IPS-20b (cell line): ENCODE data around the gene ELL2.

ENCODE experiments used
- H3K27ac ChIP-seq: one replicate; pipeline ENCODE4 v1.5.1; 2013; ENCODE audit warnings: low read length
- H3K27me3 ChIP-seq: 2 replicates; pipeline ENCODE4 v1.6.1; 2013; ENCODE audit warnings: mild to moderate bottlenecking, low read length, inconsistent platforms; ENCODE audit not compliant: insufficient read depth
- H3K36me3 ChIP-seq: 2 replicates; pipeline ENCODE4 v1.6.1; 2013; ENCODE audit warnings: low read depth, mild to moderate bottlenecking, inconsistent platforms, low read length, moderate library complexity; ENCODE audit not compliant: insufficient read depth
- H3K4me1 ChIP-seq: 2 replicates; pipeline ENCODE4 v1.6.1; 2013; ENCODE audit warnings: mild to moderate bottlenecking, control low read depth, inconsistent platforms, low read length, moderate library complexity; ENCODE audit not compliant: insufficient read depth
- H3K4me3 ChIP-seq: 2 replicates; pipeline ENCODE4 v1.5.1; 2013; ENCODE audit warnings: mild to moderate bottlenecking, low read length, inconsistent platforms
- H3K9ac ChIP-seq: 2 replicates; pipeline ENCODE4 v1.6.1; 2013; ENCODE audit warnings: low read depth, mild to moderate bottlenecking, inconsistent platforms, low read length, moderate library complexity
- H3K9me3 ChIP-seq: 2 replicates; pipeline ENCODE4 v1.6.1; 2013; ENCODE audit warnings: mild to moderate bottlenecking, low read depth, low read length, inconsistent platforms; ENCODE audit not compliant: insufficient read depth

The ELL2 gene

GRCh38 chr5:95925378-95925744, 36.3 kb downstream of the ELL2 start:
- no peaks in the 10 kb centered on the region for H3K27me3 ChIP-seq
- H3K4me1 ChIP-seq = peaks cover 2% of the 10 kb centered on the region; the same call in 1 of the 2 replicates
- no peak overlapping the region for H3K9ac ChIP-seq
- no peaks in the 10 kb centered on the region for H3K36me3 ChIP-seq
- H3K4me3 ChIP-seq = no peak overlapping the region
- H3K27ac ChIP-seq = no peak overlapping the region
- H3K9me3 ChIP-seq = no peaks in the 10 kb centered on the region

- Histone ChIP-seq H3K9ac (no peak overlapping the region), H3K9me3 (no peaks in the 10 kb centered on the region), H3K27ac (no peak overlapping the region), H3K4me3 (no peak overlapping the region), H3K27me3 (no peaks in the 10 kb centered on the region), H3K4me1 (peaks cover 1% of the 10 kb centered on the region; the same call in 1 of the 2 replicates), H3K36me3 (no peaks in the 10 kb centered on the region)
Measured at GRCh38 chr5:95924720-95925377, 36.8 kb downstream of the ELL2 start.

- Histone ChIP-seq H3K27ac (no peak overlapping the region), H3K4me3 (no peak overlapping the region), H3K36me3 (no peaks in the 10 kb centered on the region), H3K9ac (no peak overlapping the region), H3K4me1 (no peaks in the 10 kb centered on the region), H3K27me3 (no peaks in the 10 kb centered on the region), H3K9me3 (no peaks in the 10 kb centered on the region)
Measured at GRCh38 chr5:95923918-95924544, 37.6 kb downstream of the ELL2 start.

GRCh38 chr5:95922798-95923197, 38.9 kb downstream of the ELL2 start:
- no peak overlapping the region for H3K4me3 ChIP-seq
- no peak overlapping the region for H3K9ac ChIP-seq
- no peak overlapping the region for H3K27ac ChIP-seq
- H3K4me1 ChIP-seq = no peaks in the 10 kb centered on the region
- no peaks in the 10 kb centered on the region for H3K27me3 ChIP-seq
- no peaks in the 10 kb centered on the region for H3K36me3 ChIP-seq
- H3K9me3 ChIP-seq = no peaks in the 10 kb centered on the region

- H3K36me3 ChIP-seq = no peaks in the 10 kb centered on the region
- H3K4me1 ChIP-seq = peaks cover 8% of the 10 kb centered on the region
- no peak overlapping the region for H3K9ac ChIP-seq
- no peak overlapping the region for H3K4me3 ChIP-seq
- no peak overlapping the region for H3K27ac ChIP-seq
- H3K9me3 ChIP-seq = no peaks in the 10 kb centered on the region
- no peaks in the 10 kb centered on the region for H3K27me3 ChIP-seq
Measured at GRCh38 chr5:95921501-95921900, 40.1 kb downstream of the ELL2 start.

- no peaks in the 10 kb centered on the region for H3K9me3 ChIP-seq
- H3K9ac ChIP-seq = no peak overlapping the region
- H3K4me1 ChIP-seq = peaks cover 11% of the 10 kb centered on the region
- H3K4me3 ChIP-seq = no peak overlapping the region
- no peak overlapping the region for H3K27ac ChIP-seq
- no peaks in the 10 kb centered on the region for H3K27me3 ChIP-seq
- H3K36me3 ChIP-seq = no peaks in the 10 kb centered on the region
Measured at GRCh38 chr5:95920822-95921221, 40.8 kb downstream of the ELL2 start.

GRCh38 chr5:95919658-95920057, 42.0 kb downstream of the ELL2 start:
- Histone ChIP-seq H3K4me3 (no peak overlapping the region), H3K9me3 (no peaks in the 10 kb centered on the region), H3K9ac (no peak overlapping the region), H3K27ac (no peak overlapping the region), H3K27me3 (no peaks in the 10 kb centered on the region), H3K4me1 (peaks cover 11% of the 10 kb centered on the region), H3K36me3 (no peaks in the 10 kb centered on the region)

- Histone ChIP-seq H3K27ac (no peak overlapping the region), H3K9me3 (no peaks in the 10 kb centered on the region), H3K9ac (no peak overlapping the region), H3K4me3 (no peak overlapping the region), H3K4me1 (peaks cover 11% of the 10 kb centered on the region), H3K27me3 (no peaks in the 10 kb centered on the region), H3K36me3 (no peaks in the 10 kb centered on the region)
Measured at GRCh38 chr5:95918421-95919006, 43.1 kb downstream of the ELL2 start.

- no peaks in the 10 kb centered on the region for H3K36me3 ChIP-seq
- no peak overlapping the region for H3K9ac ChIP-seq
- H3K9me3 ChIP-seq = no peaks in the 10 kb centered on the region
- no peak overlapping the region for H3K27ac ChIP-seq
- no peaks in the 10 kb centered on the region for H3K27me3 ChIP-seq
- no peak overlapping the region for H3K4me3 ChIP-seq
- peaks cover 11% of the 10 kb centered on the region for H3K4me1 ChIP-seq
Measured at GRCh38 chr5:95917207-95917606, 44.4 kb downstream of the ELL2 start.

GRCh38 chr5:95916687-95917085, 45.0 kb downstream of the ELL2 start:
- Histone ChIP-seq H3K36me3 (no peaks in the 10 kb centered on the region), H3K4me1 (peaks cover 11% of the 10 kb centered on the region), H3K27me3 (no peaks in the 10 kb centered on the region), H3K9ac (peak overlapping the region; percentile 11; the same call in 1 of the 2 replicates), H3K4me3 (no peak overlapping the region), H3K9me3 (no peaks in the 10 kb centered on the region), H3K27ac (no peak overlapping the region)

- H3K4me3 ChIP-seq = no peak overlapping the region
Measured at GRCh38 chr5:95915999-95916686, 45.5 kb downstream of the ELL2 start.

GRCh38 chr5:95913663-95914062, 48.0 kb downstream of the ELL2 start:
- H3K4me3 ChIP-seq = no peak overlapping the region
- H3K27me3 ChIP-seq = no peaks in the 10 kb centered on the region
- H3K4me1 ChIP-seq = peaks cover 24% of the 10 kb centered on the region
- H3K36me3 ChIP-seq = no peaks in the 10 kb centered on the region
- H3K27ac ChIP-seq = no peak overlapping the region
- no peaks in the 10 kb centered on the region for H3K9me3 ChIP-seq
- no peak overlapping the region for H3K9ac ChIP-seq

More at GRCh38 chr5:95915999-95916686, 45.5 kb downstream of the ELL2 start:
- peaks cover 11% of the 10 kb centered on the region for H3K4me1 ChIP-seq
- no peak overlapping the region for H3K27ac ChIP-seq
- H3K36me3 ChIP-seq = no peaks in the 10 kb centered on the region
- no peak overlapping the region for H3K9ac ChIP-seq
- H3K27me3 ChIP-seq = no peaks in the 10 kb centered on the region
- no peaks in the 10 kb centered on the region for H3K9me3 ChIP-seq
